A549 (cell line): ENCODE measurements around the gene FATE1.

Source experiments
- CBX2 ChIP-seq: fragments of 200-600 bp; sonication (generic); IDR thresholded peaks from 2 replicates; pipeline ENCODE4 v1.6.1; 2016; ENCODE audit warnings: low read depth, mild to moderate bottlenecking, borderline replicate concordance
- CEBPB ChIP-seq, 2 experiments: fragments of >200 bp in 1 of 2; sonication (Bioruptor Twin) in 1 of 2; formaldehyde crosslinking in 1 of 2; IDR thresholded peaks; 2 replicates each; pipeline ENCODE4 v1.6.1; 2012 to 2016
- CHD4 ChIP-seq: fragments of 200-600 bp; sonication (generic); IDR thresholded peaks from 2 replicates; pipeline ENCODE4 v1.6.1; 2016; ENCODE audit warnings: antibody characterized with exemption, mild to moderate bottlenecking, borderline replicate concordance
- CTCF ChIP-seq: fragments of >200 bp; sonication (Bioruptor Twin); formaldehyde crosslinking; IDR thresholded peaks from 3 replicates; pipeline ENCODE4 v1.5.1; 2016
- EP300 ChIP-seq, 2 experiments: fragments of >200 bp; sonication (Bioruptor Twin); formaldehyde crosslinking; IDR thresholded peaks; 2 replicates in 1 of 2; 3 replicates in 1 of 2; pipeline ENCODE4 v1.6.1; 2016 to 2017
- KDM1A ChIP-seq: fragments of 200-600 bp; sonication (generic); IDR thresholded peaks from 2 replicates; pipeline ENCODE4 v1.6.1; 2016; ENCODE audit warnings: low read depth, mild to moderate bottlenecking
- POLR2A ChIP-seq: IDR thresholded peaks from 2 replicates; pipeline ENCODE4 v1.6.1; 2012; ENCODE audit warnings: mild to moderate bottlenecking, low read length
- POLR2AphosphoS2 ChIP-seq: conservative IDR thresholded peaks from 2 replicates; pipeline ENCODE4 v1.6.1; 2012; ENCODE audit warnings: low read length, improper control_type of control experiment, inconsistent platforms
- RAD21 ChIP-seq, 2 experiments: fragments of >200 bp in 1 of 2; sonication (Bioruptor Twin) in 1 of 2; formaldehyde crosslinking in 1 of 2; IDR thresholded peaks in 1 of 2; conservative IDR thresholded peaks in 1 of 2; 2 replicates in 1 of 2; 3 replicates in 1 of 2; pipeline ENCODE4 v1.6.1; 2012 to 2018; ENCODE audit warnings: inconsistent platforms in 1 of 2

- TF ChIP-seq POLR2A (no peak), RAD21 (conservative IDR thresholded peaks at IDR 0.05 in 1 of 2, IDR thresholded peaks at IDR 0.05 in 1 of 2) (no peak), CTCF (no peak), KDM1A (no peak), CBX2 (no peak), EP300 (IDR thresholded peaks at IDR 0.05) (no peak), POLR2AphosphoS2 (no peak), CEBPB (IDR thresholded peaks at IDR 0.05) (no peak), CHD4 (no peak)
Observed at GRCh38 chrX:151688695-151689094, 27.1 kb upstream of the FATE1 start.
